Loucy (cell line): Measurements from ENCODE around the gene ATPAF2.

Source experiments
- H2AFZ ChIP-seq: fragments of 200-600 bp; sonication (generic); 2 replicates; pipeline ENCODE4 v1.6.0; 2016; ENCODE audit warnings: antibody characterized with exemption, mild to moderate bottlenecking, low read length, moderate library complexity
- H3F3A ChIP-seq: fragments of 200-600 bp; 2 replicates; pipeline ENCODE4 v1.6.0; 2016; ENCODE audit warnings: antibody characterized with exemption, low read depth, mild to moderate bottlenecking
- H3K27me3 ChIP-seq: fragments of 200-600 bp; sonication (generic); 2 replicates; pipeline ENCODE4 v1.6.1; 2014; ENCODE audit warnings: low read length, mild to moderate bottlenecking; ENCODE audit not compliant: insufficient read depth, poor library complexity, severe bottlenecking
- H3K36me3 ChIP-seq: fragments of 200-600 bp; sonication (generic); 2 replicates; pipeline ENCODE4 v1.6.1; 2016; ENCODE audit warnings: low read length; ENCODE audit not compliant: insufficient read depth
- H3K4me1 ChIP-seq: fragments of 200-600 bp; sonication (generic); 2 replicates; pipeline ENCODE4 v1.5.1; 2014; ENCODE audit warnings: low read length, mild to moderate bottlenecking; ENCODE audit not compliant: insufficient read depth, poor library complexity, severe bottlenecking
- H3K4me2 ChIP-seq: fragments of 200-600 bp; sonication (generic); 2 replicates; pipeline ENCODE4 v1.6.0; 2014; ENCODE audit warnings: antibody characterized with exemption, low read length, low read depth, mild to moderate bottlenecking; ENCODE audit not compliant: poor library complexity, severe bottlenecking
- H3K4me3 ChIP-seq: fragments of 200-600 bp; sonication (generic); 2 replicates; pipeline ENCODE4 v1.5.1; 2014; ENCODE audit warnings: low read length, mild to moderate bottlenecking, mixed read lengths; ENCODE audit not compliant: poor library complexity, severe bottlenecking
- H3K79me2 ChIP-seq: fragments of 200-600 bp; sonication (generic); 2 replicates; pipeline ENCODE4 v1.6.1; 2014; ENCODE audit warnings: low read length; ENCODE audit not compliant: insufficient read depth
- H3K9ac ChIP-seq: fragments of 200-600 bp; sonication (generic); 2 replicates; pipeline ENCODE4 v1.6.0; 2014; ENCODE audit warnings: mild to moderate bottlenecking, low read depth, low read length, moderate library complexity; ENCODE audit not compliant: poor library complexity, severe bottlenecking
- H3K9me2 ChIP-seq: fragments of 200-600 bp; sonication (generic); replicated peaks from 2 replicates; pipeline ENCODE4 v1.6.1; 2016; ENCODE audit warnings: low read depth, low read length, mixed read lengths
- H3K9me3 ChIP-seq: fragments of 200-600 bp; sonication (generic); 2 replicates; pipeline ENCODE4 v1.6.1; 2014; ENCODE audit warnings: mild to moderate bottlenecking, antibody characterized with exemption, low read length, low read depth; ENCODE audit not compliant: insufficient read depth
- H4K20me1 ChIP-seq: fragments of 200-600 bp; sonication (generic); 2 replicates; pipeline ENCODE4 v1.6.0; 2014; ENCODE audit warnings: antibody characterized with exemption, low read length, mild to moderate bottlenecking; ENCODE audit not compliant: insufficient read depth, poor library complexity, severe bottlenecking
- CTCF ChIP-seq: fragments of 200-600 bp; sonication (generic); conservative IDR thresholded peaks from 2 replicates; pipeline ENCODE4 v1.5.1; 2014; ENCODE audit warnings: mild to moderate bottlenecking, antibody characterized with exemption, low read length
- EZH2phosphoT487 ChIP-seq: fragments of 200-600 bp; IDR thresholded peaks from 2 replicates; pipeline ENCODE4 v1.6.1; 2018; ENCODE audit warnings: antibody characterized with exemption, mild to moderate bottlenecking, moderate library complexity, borderline replicate concordance

Gene ATPAF2

GRCh38 chr17:18025241-18025944, 13.6 kb downstream of the ATPAF2 start:
- Histone ChIP-seq H3K9me2 (no peaks in the 10 kb centered on the region), H3K4me2 (no peak overlapping the region), H3K79me2 (no peaks in the 10 kb centered on the region), H2AFZ (no peak overlapping the region), H3K27me3 (no peaks in the 10 kb centered on the region), H3K36me3 (peaks cover 26% of the 10 kb centered on the region; the same call in 1 of the 2 replicates), H3K4me3 (no peak overlapping the region), H3K9me3 (no peaks in the 10 kb centered on the region), H3K9ac (no peak overlapping the region), H4K20me1 (no peaks in the 10 kb centered on the region), H3F3A (no peaks in the 10 kb centered on the region), H3K4me1 (no peaks in the 10 kb centered on the region)
- TF ChIP-seq EZH2phosphoT487 (no peak), CTCF (no peak)

GRCh38 chr17:18021372-18021771, 17.6 kb downstream of the ATPAF2 start:
- no peaks in the 10 kb centered on the region for H3K27me3 ChIP-seq
- peaks cover 19% of the 10 kb centered on the region; the same call in 1 of the 2 replicates for H3K36me3 ChIP-seq
- H3K9ac ChIP-seq: no peak overlapping the region
- no peak overlapping the region for H3K4me2 ChIP-seq
- no peaks in the 10 kb centered on the region for H3K9me3 ChIP-seq
- H3K9me2 ChIP-seq: no peaks in the 10 kb centered on the region
- H4K20me1 ChIP-seq: no peaks in the 10 kb centered on the region
- H3F3A ChIP-seq: no peaks in the 10 kb centered on the region
- no peak overlapping the region for H2AFZ ChIP-seq
- TF ChIP-seq CTCF: no peak
- TF ChIP-seq EZH2phosphoT487: no peak
- no peaks in the 10 kb centered on the region for H3K79me2 ChIP-seq
- H3K4me3 ChIP-seq: no peak overlapping the region
- H3K4me1 ChIP-seq: no peaks in the 10 kb centered on the region

GRCh38 chr17:18020971-18021370, 18.0 kb downstream of the ATPAF2 start:
- Histone ChIP-seq H3K36me3 (peaks cover 17% of the 10 kb centered on the region; the same call in 1 of the 2 replicates), H3K4me1 (no peaks in the 10 kb centered on the region), H3K4me3 (no peak overlapping the region)

More at GRCh38 chr17:18020971-18021370, 18.0 kb downstream of the ATPAF2 start:
- Histone ChIP-seq H3K27me3 (no peaks in the 10 kb centered on the region), H2AFZ (no peak overlapping the region), H3F3A (no peaks in the 10 kb centered on the region), H4K20me1 (no peaks in the 10 kb centered on the region), H3K9me2 (no peaks in the 10 kb centered on the region), H3K79me2 (no peaks in the 10 kb centered on the region), H3K9me3 (no peaks in the 10 kb centered on the region), H3K4me2 (no peak overlapping the region), H3K9ac (no peak overlapping the region)
- TF ChIP-seq EZH2phosphoT487 (no peak), CTCF (no peak)
